HG03571 (cell line): Measurements from ENCODE around the gene INPP5D.
"Not testable (repeated sequence)": the region's sequence is repeated elsewhere in the genome, so short reads cannot be mapped to it uniquely, and the experiment has no call there.

ENCODE experiments used
- ATAC-seq: cut with Tn5 transposase; IDR thresholded peaks from one replicate; pipeline ENCODE4 v1.9.1; 2021; ENCODE audit not compliant: unreplicated experiment

INPP5D gene

DNA sequence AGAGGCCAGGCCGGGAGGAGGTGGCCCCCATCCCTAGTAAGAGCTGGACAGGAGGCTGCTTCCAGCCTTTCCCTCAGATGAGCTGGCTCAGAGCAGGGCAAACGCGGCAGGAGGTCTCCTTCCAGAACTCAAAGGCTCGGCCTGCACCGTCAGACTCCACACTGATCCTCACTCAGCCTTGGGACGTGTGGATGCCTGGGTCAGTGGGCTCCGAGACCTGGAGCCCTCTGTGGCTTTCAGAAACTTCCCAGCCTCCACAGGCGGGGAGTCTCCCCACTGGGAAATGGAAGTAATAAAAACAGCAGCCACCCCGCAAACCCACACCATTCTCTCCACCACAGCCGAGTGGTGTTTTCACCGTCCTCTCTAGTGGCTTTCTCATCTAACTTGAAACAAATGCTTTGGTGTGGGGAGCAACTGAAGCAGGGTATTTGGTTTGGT is 54.3 kb downstream of the INPP5D start:
- no peak for ATAC-seq

DNA sequence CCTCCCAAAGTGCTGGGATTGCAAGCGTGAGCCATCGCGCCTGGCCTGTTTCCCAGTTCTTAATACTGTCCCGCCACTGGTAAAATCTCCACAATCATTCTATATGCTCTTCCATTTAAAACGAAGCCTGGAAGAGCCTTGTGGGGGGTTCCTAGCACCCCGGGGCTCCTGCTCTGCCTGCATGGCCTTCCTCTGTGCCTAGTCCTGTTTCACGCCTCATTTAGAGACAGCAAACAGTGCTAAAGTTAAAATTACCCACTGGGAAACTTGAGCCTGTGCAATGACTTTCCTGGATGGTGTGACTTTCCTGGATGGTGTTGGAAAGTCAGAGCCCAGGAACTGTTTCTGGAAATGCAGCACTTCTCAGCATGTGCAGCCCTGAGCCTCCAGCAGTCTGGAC is 55.0 kb downstream of the INPP5D start:
- no peak for ATAC-seq

DNA sequence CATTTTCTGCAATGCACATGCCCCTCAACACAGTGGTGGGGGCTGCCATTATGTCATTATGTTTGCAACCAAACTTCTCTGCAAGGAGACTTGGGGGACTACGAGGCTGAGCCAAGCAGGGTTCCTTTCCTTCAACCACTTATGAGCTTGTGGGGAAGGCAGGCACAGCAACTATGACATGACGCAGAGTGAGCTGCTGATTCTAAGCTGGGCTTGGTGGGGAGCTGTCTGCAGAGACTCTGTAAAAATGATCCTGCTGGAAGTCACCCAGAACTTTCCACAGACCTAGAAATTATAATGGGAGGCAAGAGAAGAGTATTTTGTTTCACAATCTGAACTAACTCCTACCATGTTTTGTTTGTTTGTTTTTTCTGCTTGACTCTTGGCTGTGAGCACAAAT is 55.6 kb downstream of the INPP5D start:
- ATAC-seq, result no peak

- no peak for ATAC-seq
Measured at GRCh38 chr2:233116946-233117345, 56.8 kb downstream of the INPP5D start.

- no peak for ATAC-seq
Measured at GRCh38 chr2:233117351-233117750, 57.2 kb downstream of the INPP5D start.

DNA sequence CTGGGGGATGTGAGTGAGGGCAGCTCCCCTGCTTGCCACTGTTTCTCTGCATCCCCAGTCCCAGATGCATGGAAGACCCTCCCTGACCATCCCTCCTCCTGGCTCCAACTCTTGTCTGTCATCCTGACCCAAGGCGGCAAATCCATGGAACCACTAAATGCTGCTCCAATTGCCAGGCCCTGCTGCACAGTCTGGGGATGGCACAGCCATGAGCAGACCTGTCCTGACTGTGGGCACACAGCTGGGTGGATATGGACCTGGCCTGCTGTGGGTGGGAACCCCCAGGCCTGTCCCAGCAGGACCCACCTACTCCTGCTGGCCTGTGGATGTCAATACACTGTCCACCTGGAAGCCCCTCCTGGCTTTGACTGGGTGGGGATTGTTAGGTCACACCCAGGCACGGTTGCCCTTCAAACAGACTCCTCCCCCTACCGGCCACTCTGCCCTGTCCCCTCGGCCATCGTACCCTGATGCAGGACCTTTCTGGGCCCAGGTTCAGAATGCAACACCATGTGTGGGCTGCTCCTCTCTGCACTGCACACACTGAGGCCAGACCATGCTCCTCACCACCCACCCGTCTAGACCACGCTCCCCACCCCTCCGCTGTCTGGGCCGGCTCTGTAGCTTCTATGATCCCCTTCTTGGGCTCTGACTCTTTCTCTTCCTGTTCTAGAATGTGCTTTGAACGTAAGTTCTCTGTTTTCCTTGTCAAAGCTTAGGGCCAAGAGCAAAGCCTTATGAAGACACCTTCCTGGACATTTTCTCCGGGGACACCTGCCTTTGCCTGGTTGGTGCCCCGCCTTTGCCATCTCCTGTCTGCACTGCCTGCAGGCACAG is 57.9 kb downstream of the INPP5D start:
- no peak for ATAC-seq

- ATAC-seq, result no peak
Measured at GRCh38 chr2:233118648-233119000, 58.5 kb downstream of the INPP5D start.

- ATAC-seq, result no peak
Measured at GRCh38 chr2:233119123-233119522, 59.0 kb downstream of the INPP5D start.

- ATAC-seq, result no peak
Measured at GRCh38 chr2:233119806-233120205, 59.7 kb downstream of the INPP5D start.

DNA sequence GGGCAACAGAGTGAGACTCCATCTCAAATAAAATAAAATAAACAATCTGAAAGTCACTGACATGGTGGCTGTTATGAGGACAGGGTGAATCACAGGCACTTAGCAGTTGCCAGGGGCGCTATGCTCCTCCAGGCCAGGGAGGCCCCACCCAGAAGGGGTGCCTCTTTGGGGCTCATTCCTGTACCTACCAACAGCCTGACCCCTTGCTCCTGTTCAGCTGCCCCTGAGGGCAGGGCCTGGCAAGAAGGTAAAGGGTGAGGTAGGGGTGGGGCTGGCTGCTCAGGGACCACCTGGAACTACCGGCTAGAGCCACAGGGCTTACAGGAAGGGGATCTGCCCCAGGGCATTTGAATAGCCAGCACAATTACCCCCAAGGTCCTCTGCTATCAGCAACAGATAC is 60.3 kb downstream of the INPP5D start:
- no peak for ATAC-seq

DNA sequence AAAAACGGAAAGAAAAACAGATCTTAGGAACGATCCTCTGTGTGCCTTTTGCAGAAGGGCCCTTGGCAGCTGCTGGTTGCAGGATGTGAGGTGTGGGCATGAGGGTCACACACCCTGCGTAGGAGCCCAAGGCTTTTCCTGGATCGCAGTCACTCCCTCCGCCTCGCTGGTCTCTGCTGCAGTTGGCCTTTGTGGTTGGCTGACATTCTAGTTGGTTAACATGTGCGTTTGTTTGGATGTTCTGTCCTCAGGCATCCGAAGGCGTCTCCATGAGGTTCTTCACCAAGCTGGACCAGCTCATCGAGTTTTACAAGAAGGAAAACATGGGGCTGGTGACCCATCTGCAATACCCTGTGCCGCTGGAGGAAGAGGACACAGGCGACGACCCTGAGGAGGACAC is 61.7 kb downstream of the INPP5D start:
- ATAC-seq, result no peak

GRCh38 chr2:233122541-233122940 is 62.4 kb downstream of the INPP5D start:
- ATAC-seq, result no peak

DNA sequence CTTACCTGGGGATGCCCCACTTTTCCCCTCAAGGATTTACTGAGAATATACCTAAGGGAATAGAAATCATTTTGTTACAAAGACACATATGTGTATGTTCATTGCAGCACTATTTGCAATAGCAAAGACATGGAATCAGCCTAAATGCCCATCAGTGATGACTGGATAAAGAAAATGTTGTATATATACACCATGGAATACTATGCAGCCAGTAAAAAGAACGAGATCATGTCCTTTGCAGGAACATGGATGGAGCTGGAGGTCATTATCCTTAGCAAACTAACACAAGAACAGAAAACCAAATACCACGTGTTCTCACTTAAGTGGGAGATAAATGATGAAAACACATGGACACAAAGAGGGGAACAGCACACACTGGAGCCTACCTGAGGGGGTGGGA is 63.4 kb downstream of the INPP5D start:
- not testable (repeated sequence) for ATAC-seq

GRCh38 chr2:233124421-233125080 is 64.4 kb downstream of the INPP5D start:
- ATAC-seq, result peak; percentile 96

GRCh38 chr2:233125455-233126065 is 65.4 kb downstream of the INPP5D start:
- ATAC-seq, result no peak

- no peak for ATAC-seq
Measured at GRCh38 chr2:233129351-233129978, 69.3 kb downstream of the INPP5D start.

DNA sequence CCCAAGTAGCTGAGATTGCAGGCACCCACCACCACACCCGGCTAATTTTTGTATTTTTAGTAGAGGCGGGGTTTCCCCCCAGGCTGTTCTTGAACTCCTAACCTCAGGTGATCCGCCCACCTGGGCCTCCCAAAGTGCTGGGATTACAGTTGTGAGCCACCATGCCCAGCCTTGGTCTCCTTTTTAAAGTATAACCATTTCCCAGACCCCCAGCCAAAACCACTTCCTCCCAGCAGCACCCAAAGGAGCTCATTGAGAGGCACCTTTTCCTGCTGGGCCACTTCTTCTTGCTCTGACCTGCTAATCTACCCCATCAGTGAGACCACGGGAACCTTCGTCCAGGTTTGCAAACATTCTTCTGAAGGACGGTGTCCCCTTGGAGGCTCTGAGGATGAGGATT is 69.9 kb downstream of the INPP5D start:
- no peak for ATAC-seq

- ATAC-seq, result no peak
Measured at GRCh38 chr2:233130481-233131020, 70.4 kb downstream of the INPP5D start.

DNA sequence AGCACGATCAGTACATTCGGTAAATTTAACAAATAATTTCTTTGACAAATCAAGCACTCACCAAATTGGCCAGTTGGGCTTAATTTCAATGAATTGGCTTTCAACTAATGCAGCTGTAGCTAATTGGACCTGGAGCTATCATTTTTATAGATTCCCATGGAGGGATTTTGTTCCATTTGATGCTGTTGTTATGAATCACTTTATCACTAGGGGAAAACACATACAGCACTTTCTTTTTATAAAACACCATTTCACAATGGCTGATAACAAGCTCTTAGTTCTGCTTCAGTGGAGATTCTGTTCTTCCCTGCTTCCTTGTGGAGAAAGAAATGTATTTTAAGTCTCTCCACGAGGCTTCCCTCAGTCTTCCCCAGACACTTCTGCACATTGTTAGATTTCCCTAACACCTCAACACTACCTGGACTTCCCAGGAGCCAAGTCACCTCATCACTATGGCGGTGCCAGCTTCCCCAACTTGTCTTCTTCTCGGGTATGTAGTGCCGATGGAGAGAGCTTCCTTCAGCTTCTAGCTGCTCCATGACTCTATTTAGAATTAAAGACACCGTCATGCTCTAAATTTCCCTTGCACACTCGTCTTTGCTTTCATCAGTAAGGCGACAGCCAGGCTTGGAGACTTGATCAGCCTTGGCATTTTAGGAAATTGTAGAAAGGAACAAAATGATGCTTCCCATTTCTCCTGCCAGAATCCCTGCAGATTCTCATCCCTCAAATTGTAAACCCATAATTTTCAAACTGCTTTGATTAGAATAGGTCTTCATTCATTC is 72.0 kb downstream of the INPP5D start:
- no peak for ATAC-seq

GRCh38 chr2:233133239-233133638 is 73.1 kb downstream of the INPP5D start:
- no peak for ATAC-seq

DNA sequence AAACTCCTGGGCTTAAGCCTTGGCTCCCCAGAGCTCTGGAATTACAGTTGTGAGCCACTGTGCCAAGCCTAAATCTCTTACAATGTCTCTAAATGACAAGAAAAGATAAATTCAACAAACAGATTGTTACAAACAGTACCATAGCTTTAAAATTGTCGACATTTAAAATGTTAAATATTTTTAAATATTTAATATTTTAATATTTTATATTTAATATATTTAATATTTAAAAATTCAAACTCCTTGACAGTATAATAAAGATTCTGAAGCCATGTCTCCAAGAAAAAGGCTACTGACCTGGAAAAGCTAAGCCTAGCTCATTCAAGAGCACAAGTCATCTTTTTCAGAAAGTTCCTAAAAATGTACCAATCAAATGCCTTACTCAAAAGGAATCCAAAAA is 75.3 kb downstream of the INPP5D start:
- no peak for ATAC-seq
